ENCODE measurements around the gene ITGB4. TPM values are rescaled to one million over a fixed set of nuclear protein-coding genes. Genes with fewer than 3 reads are reported as not detected.

The ITGB4 gene
- polyA plus RNA-seq, 1 of the 3 experiments (the other 2 are of a cell fraction) = 7.0 TPM

- H4K20me1 ChIP-seq (ENCODE audit: insufficient read depth) = 0 out of 2 replicates have a peak, but pooled peaks cover 1% of the 10 kb centered on the region
- peaks cover 45% of the 10 kb centered on the region for H3F3A ChIP-seq (replicated peaks; ENCODE audit: insufficient read depth)
- WGBS (ENCODE audit: low lambda C conversion rate) = 80% methylated on average over 3 of the region's 3 CpGs
- H3K4me1 ChIP-seq (ENCODE audit: control insufficient read depth in 1 of 2, insufficient read depth in 2 of 2, low read depth in 1 of 2, low read length in 1 of 2) = peaks cover 0 to 15% of the 10 kb centered on the region in 2 experiments; a peak in 2 of 4 replicates
- no peak overlapping the region for H3K4me3 ChIP-seq (ENCODE audit: low read depth in 2 of 2, low read length in 1 of 2)
- no peak overlapping the region for H3K4me2 ChIP-seq
- H3K9ac ChIP-seq = no peak overlapping the region
- TF ChIP-seq, protein P1, sequence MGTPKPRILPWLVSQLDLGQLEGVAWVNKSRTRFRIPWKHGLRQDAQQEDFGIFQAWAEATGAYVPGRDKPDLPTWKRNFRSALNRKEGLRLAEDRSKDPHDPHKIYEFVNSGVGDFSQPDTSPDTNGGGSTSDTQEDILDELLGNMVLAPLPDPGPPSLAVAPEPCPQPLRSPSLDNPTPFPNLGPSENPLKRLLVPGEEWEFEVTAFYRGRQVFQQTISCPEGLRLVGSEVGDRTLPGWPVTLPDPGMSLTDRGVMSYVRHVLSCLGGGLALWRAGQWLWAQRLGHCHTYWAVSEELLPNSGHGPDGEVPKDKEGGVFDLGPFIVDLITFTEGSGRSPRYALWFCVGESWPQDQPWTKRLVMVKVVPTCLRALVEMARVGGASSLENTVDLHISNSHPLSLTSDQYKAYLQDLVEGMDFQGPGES (IDR thresholded peaks at IDR 0.05; ENCODE audit: low read depth, low read length) = no peak
- TF ChIP-seq, protein P2, sequence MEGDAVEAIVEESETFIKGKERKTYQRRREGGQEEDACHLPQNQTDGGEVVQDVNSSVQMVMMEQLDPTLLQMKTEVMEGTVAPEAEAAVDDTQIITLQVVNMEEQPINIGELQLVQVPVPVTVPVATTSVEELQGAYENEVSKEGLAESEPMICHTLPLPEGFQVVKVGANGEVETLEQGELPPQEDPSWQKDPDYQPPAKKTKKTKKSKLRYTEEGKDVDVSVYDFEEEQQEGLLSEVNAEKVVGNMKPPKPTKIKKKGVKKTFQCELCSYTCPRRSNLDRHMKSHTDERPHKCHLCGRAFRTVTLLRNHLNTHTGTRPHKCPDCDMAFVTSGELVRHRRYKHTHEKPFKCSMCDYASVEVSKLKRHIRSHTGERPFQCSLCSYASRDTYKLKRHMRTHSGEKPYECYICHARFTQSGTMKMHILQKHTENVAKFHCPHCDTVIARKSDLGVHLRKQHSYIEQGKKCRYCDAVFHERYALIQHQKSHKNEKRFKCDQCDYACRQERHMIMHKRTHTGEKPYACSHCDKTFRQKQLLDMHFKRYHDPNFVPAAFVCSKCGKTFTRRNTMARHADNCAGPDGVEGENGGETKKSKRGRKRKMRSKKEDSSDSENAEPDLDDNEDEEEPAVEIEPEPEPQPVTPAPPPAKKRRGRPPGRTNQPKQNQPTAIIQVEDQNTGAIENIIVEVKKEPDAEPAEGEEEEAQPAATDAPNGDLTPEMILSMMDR (IDR thresholded peaks at IDR 0.05) = no peak
- TF ChIP-seq GATA2 (CRISPR knock-in tag; IDR thresholded peaks at IDR 0.05) (no peak), TAF1 (IDR thresholded peaks at IDR 0.05; ENCODE audit: borderline replicate concordance, low read depth, low read length) (no peak), JUND (IDR thresholded peaks at IDR 0.05) (no peak), EZH2phosphoT487 (IDR thresholded peaks at IDR 0.05; ENCODE audit: borderline replicate concordance, low read depth) (no peak)
- peaks cover 96% of the 10 kb centered on the region for H3K79me2 ChIP-seq (ENCODE audit: insufficient read depth)
- H3K36me3 ChIP-seq (replicated peaks in 1 of 2; ENCODE audit: control insufficient read depth in 1 of 2, insufficient read depth in 2 of 2, low read length in 1 of 2) = peaks cover 52 to 58% of the 10 kb centered on the region in 2 experiments
- no peaks in the 10 kb centered on the region for H3K9me3 ChIP-seq
- H3K9me2 ChIP-seq = no peaks in the 10 kb centered on the region
- CTCF ChIA-PET = interaction anchor here (0.8 to 7.5 kb wide), 9 partner anchors 9 to 77 kb away, joined by 3 to 297 read pairs (median 7); partner anchors contain the start of genes RECQL5 and SAP30BP
- H3K27me3 ChIP-seq (ENCODE audit: insufficient read depth) = no peaks in the 10 kb centered on the region
- no peak overlapping the region for H3K27ac ChIP-seq (ENCODE audit: low read depth in 2 of 2, low read length in 1 of 2)
- no peak for DNase-seq
- H2AFZ ChIP-seq (ENCODE audit: low read depth) = no peak overlapping the region
- POLR2A ChIA-PET = interaction anchor here (1.3 kb wide), 1 partner anchor 71 kb away, joined by 4 read pairs; no protein-coding TSS in a partner anchor
Observed at GRCh38 chr17:75676461-75676860, 44.8 kb upstream of the ITGB4 start.

- H3K79me2 ChIP-seq (ENCODE audit: insufficient read depth) = peaks cover 91% of the 10 kb centered on the region
- peak overlapping the region in 1 of 2 experiments; percentile 64; a peak in 2 of 4 replicates for H3K27ac ChIP-seq (ENCODE audit: low read depth in 2 of 2, low read length in 1 of 2)
- no peak for DNase-seq
Observed at GRCh38 chr17:75679706-75680211, 41.5 kb upstream of the ITGB4 start.

More at GRCh38 chr17:75679706-75680211, 41.5 kb upstream of the ITGB4 start:
- H3F3A ChIP-seq (replicated peaks; ENCODE audit: insufficient read depth) = peaks cover 43% of the 10 kb centered on the region
- WGBS (ENCODE audit: low lambda C conversion rate) = 72% methylated on average over 11 of the region's 11 CpGs
- peaks cover 4 to 33% of the 10 kb centered on the region in 2 experiments; a peak in 3 of 4 replicates for H3K4me1 ChIP-seq (ENCODE audit: control insufficient read depth in 1 of 2, insufficient read depth in 2 of 2, low read depth in 1 of 2, low read length in 1 of 2)
- H3K36me3 ChIP-seq (replicated peaks in 1 of 2; ENCODE audit: control insufficient read depth in 1 of 2, insufficient read depth in 2 of 2, low read length in 1 of 2) = peaks cover 28 to 36% of the 10 kb centered on the region in 2 experiments
- ChIA-PET CTCF (interaction anchor here (0.8 to 5.1 kb wide), 8 partner anchors 8 to 408 kb away, joined by 3 to 39 read pairs (median 4); partner anchors contain the start of genes MIF4GD and SMIM5), POLR2A (no interaction called here)
- no peak overlapping the region for H3K4me2 ChIP-seq
- no peak for TF ChIP-seq USF2 (IDR thresholded peaks at IDR 0.05; ENCODE audit: borderline replicate concordance, low read depth, low read length)
- no peak for TF ChIP-seq JUND (IDR thresholded peaks at IDR 0.05)
- TF ChIP-seq, protein P2 (IDR thresholded peaks at IDR 0.05) = peak; percentile 36
- TF ChIP-seq RAD21 (IDR thresholded peaks at IDR 0.05; ENCODE audit: low read length) = peak; percentile 28; the same call in 1 of the 2 replicates
- TF ChIP-seq SMC3 (IDR thresholded peaks at IDR 0.05; ENCODE audit: low read depth, low read length) = peak; percentile 21; the same call in 1 of the 2 replicates
- H3K4me3 ChIP-seq (ENCODE audit: low read depth in 2 of 2, low read length in 1 of 2) = no peak overlapping the region
- H3K9me2 ChIP-seq = no peaks in the 10 kb centered on the region
- H3K9ac ChIP-seq = no peak overlapping the region
- peaks cover 12% of the 10 kb centered on the region; the same call in 1 of the 2 replicates for H4K20me1 ChIP-seq (ENCODE audit: insufficient read depth)
- no peaks in the 10 kb centered on the region for H3K27me3 ChIP-seq (ENCODE audit: insufficient read depth)
- H3K9me3 ChIP-seq = no peaks in the 10 kb centered on the region
- no peak overlapping the region for H2AFZ ChIP-seq (ENCODE audit: low read depth)

Data from SK-N-SH (cell line).